NB4 (cell line): Measurements from ENCODE around the gene IL22RA1.

Experiments used
- CTCF ChIP-seq: IDR thresholded peaks from one replicate; pipeline ENCODE4 v1.5.1; 2012; ENCODE audit warnings: low read depth, low read length
- MYC ChIP-seq: IDR thresholded peaks from 2 replicates; pipeline ENCODE4 v1.6.1; 2011; ENCODE audit warnings: low read depth, low read length
- POLR2A ChIP-seq: IDR thresholded peaks from 2 replicates; pipeline ENCODE4 v1.6.1; 2011; ENCODE audit warnings: mild to moderate bottlenecking; ENCODE audit not compliant: insufficient read length; ENCODE audit errors: extremely low read depth

- no peak for TF ChIP-seq CTCF
- no peak for TF ChIP-seq POLR2A
- no peak for TF ChIP-seq MYC
These were observed 39.1 kb downstream of the IL22RA1 start for GRCh38 chr1:24103879-24104278.
